Uterus (tissue), 4 donors: ENCODE measurements around the gene PDZD4. TPM values are rescaled to one million over a fixed set of nuclear protein-coding genes. Genes with fewer than 3 reads are reported as not detected.

ENCODE experiments used
- DNase-seq, 2 donors: peaks; one replicate each; pipeline ENCODE4 v3.0.0-alpha.2; 2019 to 2020
- H3K27ac ChIP-seq, 2 donors: fragments of 200-600 bp; sonication (generic); 1 replicate in 1 of 2; 2 replicates in 1 of 2; pipeline ENCODE4 v1.5.1; 2016 to 2018
- H3K27me3 ChIP-seq, 2 donors: fragments of 200-600 bp; sonication (generic); one replicate each; pipeline ENCODE4 v1.5.1; 2018 to 2019; ENCODE audit warnings: control low read depth in 1 of 2
- H3K36me3 ChIP-seq, 2 donors: fragments of 200-600 bp; sonication (generic); one replicate each; pipeline ENCODE4 v1.5.1; 2019; ENCODE audit warnings: control low read depth in 1 of 2
- H3K4me1 ChIP-seq, 2 donors: fragments of 200-600 bp; sonication (generic); one replicate each; pipeline ENCODE4 v1.5.1; 2018 to 2019; ENCODE audit warnings: control low read depth in 1 of 2
- H3K4me3 ChIP-seq, 2 donors: fragments of 200-600 bp; sonication (generic); 1 replicate in 1 of 2; 2 replicates in 1 of 2; pipeline ENCODE4 v1.5.1; 2018 to 2019; ENCODE audit warnings: mild to moderate bottlenecking in 1 of 2
- H3K9me3 ChIP-seq, 2 donors: fragments of 200-600 bp; sonication (generic); one replicate each; pipeline ENCODE4 v1.5.1; 2019; ENCODE audit warnings: control low read depth in 1 of 2
- CTCF ChIP-seq, 4 experiments: fragments of 200-600 bp in 2 of 4; fragments of 450-650 bp in 2 of 4; sonication (generic) in 2 of 4; IDR thresholded peaks; one replicate each; pipeline ENCODE4 v1.5.1; 2016 to 2019; ENCODE audit warnings: antibody characterized with exemption in 4 of 4, mild to moderate bottlenecking in 2 of 4, moderate library complexity in 1 of 4
- POLR2A ChIP-seq, 2 donors: fragments of 450-650 bp; IDR thresholded peaks; one replicate each; pipeline ENCODE4 v1.6.1; 2016; ENCODE audit warnings: antibody characterized with exemption in 2 of 2, mild to moderate bottlenecking in 1 of 2, moderate library complexity in 1 of 2
- intact Hi-C: fragments of 100-400 bp; cut with DNase I; formaldehyde crosslinking; loops from one replicate; pipeline ENCODE4 v1.15.1; 2023; ENCODE audit warnings: low total_unique reads
- total RNA-seq, 4 donors: library from RNA; depleted of rRNA in 3 of 4; stranded (reverse); fragments of >200 nt in 3 of 4; gene quantifications; one replicate each; pipeline versions ENCODE4 v1.1.0 to v1.2.4, GENCODE V29; 2014 to 2023
- donor health status: DM: yes; HTN: yes; CAD: no.

The PDZD4 gene
- total RNA-seq, 4 donors from 2014 or later = 2.6 to 21.3 (median 16.8) TPM

GRCh38 chrX:153857348-153857903, 27.1 kb upstream of the PDZD4 start:
- no peaks in the 10 kb centered on the region for H3K36me3 ChIP-seq
- no peaks in the 10 kb centered on the region for H3K9me3 ChIP-seq
- DNase-seq = no peak
- no peak overlapping the region for H3K27ac ChIP-seq
- TF ChIP-seq POLR2A (IDR thresholded peaks at IDR 0.05) (no peak), CTCF (IDR thresholded peaks at IDR 0.05) (no peak)
- intact Hi-C loops = no loop called here
- no peak overlapping the region for H3K4me3 ChIP-seq
- H3K4me1 ChIP-seq = no peaks in the 10 kb centered on the region
- peaks cover 0 to 4% of the 10 kb centered on the region in 2 donors for H3K27me3 ChIP-seq

GRCh38 chrX:153854702-153855101, 24.4 kb upstream of the PDZD4 start:
- no peak overlapping the region for H3K27ac ChIP-seq
- no peaks in the 10 kb centered on the region for H3K4me1 ChIP-seq
- H3K9me3 ChIP-seq = no peaks in the 10 kb centered on the region
- H3K4me3 ChIP-seq = no peak overlapping the region
- intact Hi-C loops = no loop called here
- H3K27me3 ChIP-seq = peaks cover 0 to 4% of the 10 kb centered on the region in 2 donors
- no peaks in the 10 kb centered on the region for H3K36me3 ChIP-seq
- no peak for TF ChIP-seq CTCF (IDR thresholded peaks at IDR 0.05)
- TF ChIP-seq POLR2A (IDR thresholded peaks at IDR 0.05) = no peak
- no peak for DNase-seq

GRCh38 chrX:153853902-153854267, 23.5 kb upstream of the PDZD4 start:
- TF ChIP-seq CTCF (IDR thresholded peaks at IDR 0.05) = no peak
- TF ChIP-seq POLR2A (IDR thresholded peaks at IDR 0.05) = no peak
- no peak for DNase-seq
- no peak overlapping the region for H3K4me3 ChIP-seq
- H3K27ac ChIP-seq = no peak overlapping the region
- H3K27me3 ChIP-seq = peaks cover 0 to 4% of the 10 kb centered on the region in 2 donors
- no peaks in the 10 kb centered on the region for H3K9me3 ChIP-seq
- no peaks in the 10 kb centered on the region for H3K4me1 ChIP-seq
- H3K36me3 ChIP-seq = no peaks in the 10 kb centered on the region
- intact Hi-C loops = no loop called here

GRCh38 chrX:153853180-153853901, 23.0 kb upstream of the PDZD4 start:
- DNase-seq = no peak

More at GRCh38 chrX:153853180-153853901, 23.0 kb upstream of the PDZD4 start:
- no peak for TF ChIP-seq CTCF (IDR thresholded peaks at IDR 0.05)
- no peak for TF ChIP-seq POLR2A (IDR thresholded peaks at IDR 0.05)
- Histone ChIP-seq H3K27ac (no peak overlapping the region), H3K4me3 (no peak overlapping the region), H3K27me3 (peaks cover 0 to 4% of the 10 kb centered on the region in 2 donors), H3K9me3 (no peaks in the 10 kb centered on the region), H3K36me3 (no peaks in the 10 kb centered on the region), H3K4me1 (no peaks in the 10 kb centered on the region)
- intact Hi-C loops = no loop called here
